GM12892 (cell line): ENCODE data around the gene TOX3.

ENCODE experiments used
- POLR2A ChIP-seq: IDR thresholded peaks from 2 replicates; pipeline ENCODE4 v1.6.1; 2011; ENCODE audit warnings: low read depth, low read length, control low read depth
- TAF1 ChIP-seq: IDR thresholded peaks from 2 replicates; pipeline ENCODE4 v1.6.1; 2011; ENCODE audit warnings: low read depth, mild to moderate bottlenecking, control low read depth, low read length, borderline replicate concordance

GRCh38 chr16:52562770-52563169 is 15.8 kb upstream of the TOX3 start:
- TF ChIP-seq POLR2A (no peak), TAF1 (no peak)
